GM08714 (cell line): Measurements from ENCODE around the gene MORC1.

ENCODE experiments used
- H3K4me3 ChIP-seq: fragments of 200-500 bp; sonication (Bioruptor generic); 2 replicates; pipeline ENCODE4 v1.5.1; 2014; ENCODE audit warnings: mild to moderate bottlenecking, low read length, inconsistent platforms
- ZNF274 ChIP-seq: IDR thresholded peaks from 2 replicates; pipeline ENCODE4 v1.6.1; 2012; ENCODE audit warnings: mild to moderate bottlenecking, low read depth, low read length

Gene MORC1

DNA sequence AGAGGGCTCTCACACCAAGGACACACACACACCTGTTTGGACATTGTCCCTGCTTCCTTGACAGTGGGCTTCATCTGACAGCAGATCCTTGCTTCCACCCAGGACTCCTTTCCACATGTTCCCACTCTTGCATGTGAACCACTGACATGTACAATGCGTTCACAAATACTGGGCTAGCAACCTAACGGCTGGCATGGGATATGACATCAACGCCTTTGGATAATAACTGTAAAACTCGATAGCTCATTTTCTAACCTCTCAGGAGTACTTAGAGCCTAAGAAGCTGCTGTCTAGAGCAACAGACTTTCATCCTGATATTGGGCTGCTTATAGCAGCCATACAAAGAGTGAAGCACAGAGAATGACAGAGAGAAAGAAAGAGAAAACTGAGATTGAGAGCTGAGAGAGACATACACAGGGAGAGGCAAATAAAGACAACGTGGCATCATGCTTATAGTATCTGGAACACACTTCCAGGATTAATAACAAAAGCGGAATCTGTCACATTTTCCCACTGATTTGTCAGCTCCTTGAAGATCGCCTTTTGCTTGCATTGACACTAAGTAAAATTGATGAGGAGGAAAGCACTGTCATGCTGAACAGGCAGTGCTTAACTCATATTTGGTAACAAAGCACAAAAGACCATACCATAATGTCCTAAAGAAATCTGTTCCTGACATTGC is 166.0 kb downstream of the MORC1 start:
- no peak for TF ChIP-seq ZNF274
- H3K4me3 ChIP-seq = no peak overlapping the region

DNA sequence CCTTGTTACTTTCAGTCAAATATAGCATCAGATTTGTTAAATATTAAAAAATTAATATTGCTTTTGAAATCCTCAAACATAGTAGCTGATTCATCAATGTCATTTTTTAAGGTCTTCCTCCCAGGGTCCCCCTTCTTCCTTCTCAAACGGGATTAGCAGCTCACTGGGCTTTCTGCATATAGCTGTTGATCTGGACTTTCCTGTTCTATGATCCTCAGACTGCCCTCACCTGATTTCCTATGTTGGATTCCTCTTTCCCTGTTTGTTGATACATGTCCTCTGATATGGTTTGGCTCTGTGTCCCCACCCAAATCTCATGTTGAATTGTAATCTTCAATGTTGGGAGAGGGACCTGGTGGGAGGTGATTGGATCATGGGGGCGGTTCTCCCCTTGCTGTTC is 170.1 kb downstream of the MORC1 start:
- no peak overlapping the region for H3K4me3 ChIP-seq
- no peak for TF ChIP-seq ZNF274

- no peak overlapping the region for H3K4me3 ChIP-seq
- no peak for TF ChIP-seq ZNF274
Measured at GRCh38 chr3:108946292-108947285, 171.3 kb downstream of the MORC1 start.

GRCh38 chr3:108940568-108941263 is 177.2 kb downstream of the MORC1 start:
- no peak for TF ChIP-seq ZNF274
- H3K4me3 ChIP-seq = no peak overlapping the region

DNA sequence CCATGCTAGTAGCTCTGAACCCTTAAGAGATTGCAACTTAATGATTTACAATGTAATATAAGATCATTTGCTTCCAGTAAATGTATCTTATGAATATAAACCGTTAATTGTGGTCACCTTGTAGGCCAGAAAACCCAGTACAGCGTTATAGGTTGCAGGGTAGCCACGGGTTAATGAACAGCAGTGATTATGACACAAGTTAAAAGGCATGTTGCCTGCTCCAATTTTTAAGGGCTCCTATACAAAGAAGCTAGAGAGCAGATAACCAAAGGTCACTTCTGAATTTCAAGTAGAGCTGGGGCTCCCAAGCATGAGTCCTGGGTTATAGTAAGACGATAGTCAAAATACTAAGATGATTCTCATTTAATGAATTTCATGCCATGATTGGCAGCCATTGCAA is 177.8 kb downstream of the MORC1 start:
- H3K4me3 ChIP-seq = no peak overlapping the region
- no peak for TF ChIP-seq ZNF274

- H3K4me3 ChIP-seq = no peak overlapping the region
- TF ChIP-seq ZNF274 = no peak
Measured at GRCh38 chr3:108936924-108937689, 180.8 kb downstream of the MORC1 start.

DNA sequence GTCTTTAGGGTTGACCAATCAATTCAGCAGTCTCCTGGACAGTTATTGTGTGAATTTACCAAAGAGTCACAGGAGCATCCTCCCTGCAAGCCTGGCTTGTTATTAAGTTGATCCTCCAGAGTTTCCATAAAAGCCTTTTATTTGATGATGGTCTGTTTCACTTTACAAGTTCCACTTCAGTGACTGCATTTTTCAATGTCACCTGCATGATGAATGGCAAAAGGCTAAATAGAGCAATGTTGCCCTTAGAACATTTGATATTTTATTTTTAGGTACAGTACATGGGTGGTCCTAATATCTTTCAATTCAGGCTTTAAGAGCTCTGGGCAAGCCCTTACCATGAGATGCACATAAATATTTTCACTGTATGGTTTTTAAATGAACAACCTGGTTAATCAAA is 186.9 kb downstream of the MORC1 start:
- no peak for TF ChIP-seq ZNF274
- H3K4me3 ChIP-seq = no peak overlapping the region

- TF ChIP-seq ZNF274 = no peak
- H3K4me3 ChIP-seq = no peak overlapping the region
Measured at GRCh38 chr3:108918866-108919265, 199.1 kb downstream of the MORC1 start.

GRCh38 chr3:108914774-108915641 is 202.9 kb downstream of the MORC1 start:
- H3K4me3 ChIP-seq = no peak overlapping the region
- no peak for TF ChIP-seq ZNF274

GRCh38 chr3:108909799-108910198 is 208.1 kb downstream of the MORC1 start:
- no peak for TF ChIP-seq ZNF274
- H3K4me3 ChIP-seq = no peak overlapping the region
